NCI-H510A treated with DMSO at 0.1 percent for 48 hours (cell line): ENCODE measurements around the gene CYP4A11.
"Not testable (repeated sequence)": the region's sequence is repeated elsewhere in the genome, so short reads cannot be mapped to it uniquely, and the experiment has no call there.

Source experiments
- DNase-seq: peaks from one replicate; lab custom pipeline; 2025; lab: John Stamatoyannopoulos, UW

Gene CYP4A11

DNA sequence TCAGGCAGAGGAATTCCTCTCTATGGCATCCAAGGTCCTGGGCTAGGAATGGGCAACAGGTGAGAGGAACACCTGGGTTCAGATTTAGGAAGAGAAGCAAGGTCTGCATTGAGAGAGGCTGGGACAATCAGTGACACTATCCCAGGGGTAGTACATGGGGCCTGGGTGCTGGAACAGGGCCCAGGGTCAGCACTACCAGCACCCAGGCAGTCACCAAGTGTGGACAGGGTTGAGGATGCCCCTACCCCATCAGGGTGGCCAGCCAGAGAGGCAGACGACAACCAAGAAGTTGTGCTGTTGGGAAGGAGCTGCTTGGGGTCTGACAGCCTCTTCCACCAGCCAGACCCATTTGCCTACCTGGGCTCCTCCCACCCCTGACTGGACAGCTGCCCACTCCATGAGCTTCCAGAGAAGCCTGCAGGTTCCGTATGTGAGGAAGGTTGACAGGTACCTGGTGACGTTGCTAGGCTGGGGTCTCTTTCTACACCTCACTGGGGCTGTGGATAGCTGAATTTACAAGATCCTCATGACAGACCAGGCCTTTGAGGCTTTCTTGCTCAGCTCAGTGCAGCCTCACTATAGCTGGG, 13.9 kb downstream of the CYP4A11 start:
- DNase-seq: no peak

DNA sequence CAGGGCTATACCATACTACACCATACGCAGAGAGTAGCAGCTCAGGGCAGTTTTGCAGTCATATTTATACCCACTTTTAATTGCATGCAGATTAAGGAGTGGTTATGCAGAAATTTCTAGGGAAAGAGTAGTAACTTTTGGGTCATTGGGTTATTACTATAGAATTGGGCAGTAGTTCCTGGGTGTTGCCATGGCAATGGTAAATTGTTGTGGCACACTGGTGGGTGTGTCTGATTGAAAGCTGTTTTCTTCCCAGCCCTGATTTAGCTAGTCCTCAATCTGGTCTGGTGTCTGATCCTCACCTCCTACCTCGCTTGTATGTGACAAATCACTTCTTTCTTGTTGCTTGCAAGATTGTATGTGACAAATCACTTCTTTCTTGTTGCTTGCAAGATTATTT, 30.5 kb downstream of the CYP4A11 start:
- no peak for DNase-seq

DNA sequence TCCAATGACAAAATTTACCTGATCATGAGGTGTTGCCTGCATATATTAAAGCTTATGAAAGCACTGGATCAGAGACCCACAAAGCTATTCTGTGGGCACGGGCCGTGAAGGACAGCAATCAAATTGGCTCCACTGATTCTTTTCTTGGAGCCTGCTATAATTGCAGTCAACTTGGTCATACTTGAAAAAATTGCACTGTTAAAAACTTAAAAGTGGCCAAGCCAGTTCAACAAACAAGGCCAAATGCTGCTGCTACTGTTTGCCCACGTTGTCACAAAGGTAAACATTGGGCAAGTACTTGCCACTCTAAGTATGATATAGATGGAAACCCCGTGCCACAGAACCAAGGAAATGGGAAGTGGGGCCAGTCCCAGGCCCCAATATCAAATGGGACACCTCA, 37.8 kb downstream of the CYP4A11 start:
- peak; percentile 46 for DNase-seq

DNA sequence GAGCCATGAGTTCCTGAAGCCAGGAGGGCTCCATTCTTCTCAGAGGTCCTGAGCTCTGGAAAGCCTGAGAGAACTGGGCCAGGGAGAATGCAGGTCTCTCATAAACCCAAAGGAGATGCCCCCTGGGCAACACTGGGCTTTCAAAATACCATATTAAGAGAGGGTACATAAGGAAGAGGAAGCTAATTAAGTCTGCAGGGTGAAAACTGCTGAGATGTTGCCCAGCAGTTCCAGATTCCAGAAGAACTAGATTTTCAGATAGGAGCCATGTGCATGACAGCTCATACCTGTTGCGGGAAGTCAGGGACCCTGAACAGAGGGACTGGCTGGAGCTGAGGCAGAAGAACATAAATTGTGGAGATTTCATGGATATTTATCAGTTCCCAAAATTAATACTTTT, 40.9 kb downstream of the CYP4A11 start:
- DNase-seq: no peak

DNA sequence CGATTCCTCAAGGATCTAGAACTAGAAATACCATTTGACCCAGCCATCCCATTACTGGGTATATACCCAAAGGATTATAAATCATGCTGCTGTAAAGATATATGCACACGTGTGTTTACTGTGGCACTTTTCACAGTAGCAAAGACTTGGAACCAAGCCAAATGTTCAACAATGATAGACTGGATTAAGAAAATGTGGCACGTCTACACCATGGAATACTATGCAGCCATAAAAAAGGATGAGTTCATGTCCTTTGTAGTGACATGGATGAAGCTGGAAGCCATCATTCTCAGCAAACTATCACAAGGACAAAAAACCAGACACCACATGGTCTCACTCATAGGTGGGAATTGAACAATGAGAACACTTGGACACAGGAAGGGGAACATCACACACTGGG, 59.6 kb downstream of the CYP4A11 start:
- not testable (repeated sequence) for DNase-seq
